HUES6 (cell line): Measurements from ENCODE around the gene ZNF563.
"Not testable (repeated sequence)": the region's sequence is repeated elsewhere in the genome, so short reads cannot be mapped to it uniquely, and the experiment has no call there.

Source experiments
- H3K27ac ChIP-seq: 2 replicates; pipeline ENCODE4 v1.7.0; 2013; ENCODE audit warnings: low read depth, mild to moderate bottlenecking, low read length, inconsistent platforms
- H3K27me3 ChIP-seq: 2 replicates; pipeline ENCODE4 v1.6.1; 2013; ENCODE audit warnings: low read length; ENCODE audit not compliant: control insufficient read depth, insufficient read depth
- H3K36me3 ChIP-seq: 2 replicates; pipeline ENCODE4 v1.6.1; 2013; ENCODE audit warnings: low read length; ENCODE audit not compliant: control insufficient read depth, insufficient read depth
- H3K4me1 ChIP-seq: 2 replicates; pipeline ENCODE4 v1.6.1; 2013; ENCODE audit warnings: low read length; ENCODE audit not compliant: control insufficient read depth, insufficient read depth
- H3K4me3 ChIP-seq: 2 replicates; pipeline ENCODE4 v1.5.1; 2013; ENCODE audit warnings: low read depth, low read length
- H3K9ac ChIP-seq: one replicate; pipeline ENCODE4 v1.6.1; 2013; ENCODE audit warnings: mild to moderate bottlenecking, low read length
- H3K9me3 ChIP-seq: 2 replicates; pipeline ENCODE4 v1.6.1; 2013; ENCODE audit warnings: low read depth, low read length; ENCODE audit not compliant: control insufficient read depth, insufficient read depth

Gene ZNF563

DNA sequence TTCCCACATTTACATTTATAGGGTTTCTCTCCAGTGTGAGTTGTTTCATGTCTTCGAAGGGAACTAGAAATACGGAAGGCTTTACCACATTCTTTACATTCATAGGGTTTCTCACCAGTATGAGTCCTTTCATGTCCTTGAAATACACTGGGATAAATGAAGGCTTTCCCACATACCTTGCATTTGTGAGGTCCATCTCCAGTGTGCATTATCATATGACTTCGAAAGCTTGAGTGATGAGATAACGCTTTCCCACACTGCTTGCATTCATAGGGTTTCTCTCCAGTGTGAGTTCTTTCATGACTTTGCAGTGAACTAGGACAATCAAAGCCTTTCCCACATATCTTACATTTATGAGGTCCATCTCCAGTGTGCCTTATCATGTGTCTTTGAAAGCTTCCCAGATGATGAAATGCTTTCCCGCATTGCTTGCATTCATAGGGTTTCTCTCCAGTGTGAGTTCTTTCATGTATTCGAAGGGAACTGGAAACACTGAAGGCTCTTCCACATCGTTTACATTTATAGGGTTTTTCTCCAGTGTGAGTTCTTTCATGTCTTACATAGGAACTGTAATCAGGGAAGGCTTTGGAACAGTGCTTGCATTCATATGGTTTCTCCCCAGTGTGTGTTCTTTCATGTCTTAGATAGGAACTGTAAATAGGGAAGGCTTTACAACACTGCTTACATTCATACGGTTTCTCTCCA lies 16.9 kb upstream of the ZNF563 start:
- H3K9ac ChIP-seq = no peak overlapping the region
- H3K4me3 ChIP-seq = no peak overlapping the region
- H3K36me3 ChIP-seq = peaks cover 15% of the 10 kb centered on the region; the same call in 1 of the 2 replicates
- H3K9me3 ChIP-seq = peaks cover 88% of the 10 kb centered on the region
- H3K27me3 ChIP-seq = no peaks in the 10 kb centered on the region
- H3K4me1 ChIP-seq = no peaks in the 10 kb centered on the region
- no peak overlapping the region for H3K27ac ChIP-seq

DNA sequence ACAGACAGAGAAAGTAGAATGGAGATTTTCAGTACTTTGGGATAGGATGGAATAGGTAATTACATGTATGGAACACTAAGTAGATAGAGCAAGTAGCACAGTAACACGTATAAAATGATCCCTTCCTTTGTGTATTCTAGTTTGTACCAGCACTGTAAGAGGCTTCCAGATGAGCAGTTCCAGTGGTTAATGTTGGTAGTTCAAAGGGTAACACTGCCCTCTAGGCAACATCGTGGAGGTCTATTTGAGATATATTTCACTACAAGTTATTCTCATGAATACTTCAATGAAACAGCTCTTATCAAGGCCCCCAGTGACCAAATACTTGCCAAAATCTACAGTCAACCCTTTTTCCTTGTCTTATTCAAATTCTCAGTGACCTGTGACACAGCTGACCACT lies 13.5 kb upstream of the ZNF563 start:
- Histone ChIP-seq H3K4me1 (no peaks in the 10 kb centered on the region), H3K9ac (no peak overlapping the region), H3K4me3 (no peak overlapping the region), H3K27ac (no peak overlapping the region), H3K36me3 (peaks cover 15% of the 10 kb centered on the region; the same call in 1 of the 2 replicates), H3K27me3 (no peaks in the 10 kb centered on the region), H3K9me3 (peaks cover 81% of the 10 kb centered on the region)

GRCh38 chr19:12345197-12345596 lies 11.8 kb upstream of the ZNF563 start:
- Histone ChIP-seq H3K9ac (no peak overlapping the region), H3K4me3 (no peak overlapping the region), H3K27ac (no peak overlapping the region), H3K4me1 (no peaks in the 10 kb centered on the region), H3K36me3 (peaks cover 7% of the 10 kb centered on the region; the same call in 1 of the 2 replicates), H3K9me3 (peaks cover 75% of the 10 kb centered on the region), H3K27me3 (no peaks in the 10 kb centered on the region)

- Histone ChIP-seq H3K9me3 (peaks cover 13% of the 10 kb centered on the region; the same call in 1 of the 2 replicates), H3K36me3 (no peaks in the 10 kb centered on the region), H3K4me1 (no peaks in the 10 kb centered on the region; the same call in 1 of the 2 replicates), H3K9ac (no peak overlapping the region), H3K4me3 (no peak overlapping the region), H3K27me3 (peaks cover 12% of the 10 kb centered on the region; the same call in 1 of the 2 replicates), H3K27ac (no peak overlapping the region)
These were observed 2.1 kb downstream of the ZNF563 start for GRCh38 chr19:12331211-12331941.

DNA sequence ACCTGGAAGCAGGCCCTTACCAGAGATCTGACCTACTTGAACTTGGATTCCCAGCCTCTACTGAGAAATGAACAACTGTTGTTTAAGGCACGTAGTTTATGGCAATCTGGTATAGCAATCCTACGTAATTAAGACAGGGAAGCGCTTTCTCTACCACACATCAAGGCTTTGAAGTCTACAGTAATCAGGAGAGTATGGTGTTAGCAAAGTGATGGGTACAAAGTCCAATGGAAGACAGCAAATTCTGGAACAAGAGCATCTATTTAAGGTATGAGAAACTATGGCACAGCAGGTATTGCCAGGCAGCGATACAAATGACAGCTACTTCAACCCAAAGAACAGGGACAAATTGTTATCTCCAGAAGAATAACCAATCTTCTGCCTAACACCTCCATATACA lies 3.1 kb downstream of the ZNF563 start:
- Histone ChIP-seq H3K27ac (no peak overlapping the region), H3K27me3 (peaks cover 12% of the 10 kb centered on the region; the same call in 1 of the 2 replicates), H3K4me3 (no peak overlapping the region), H3K36me3 (no peaks in the 10 kb centered on the region), H3K9ac (no peak overlapping the region), H3K4me1 (no peaks in the 10 kb centered on the region; the same call in 1 of the 2 replicates), H3K9me3 (peaks cover 17% of the 10 kb centered on the region; the same call in 1 of the 2 replicates)

- H3K9me3 ChIP-seq = peaks cover 39% of the 10 kb centered on the region
- H3K27me3 ChIP-seq = no peaks in the 10 kb centered on the region
- H3K27ac ChIP-seq = no peak overlapping the region
- H3K4me3 ChIP-seq = no peak overlapping the region
- peaks cover 3% of the 10 kb centered on the region for H3K36me3 ChIP-seq
- H3K9ac ChIP-seq = no peak overlapping the region
- H3K4me1 ChIP-seq = no peaks in the 10 kb centered on the region
These were observed 7.7 kb downstream of the ZNF563 start for GRCh38 chr19:12325690-12326089.

DNA sequence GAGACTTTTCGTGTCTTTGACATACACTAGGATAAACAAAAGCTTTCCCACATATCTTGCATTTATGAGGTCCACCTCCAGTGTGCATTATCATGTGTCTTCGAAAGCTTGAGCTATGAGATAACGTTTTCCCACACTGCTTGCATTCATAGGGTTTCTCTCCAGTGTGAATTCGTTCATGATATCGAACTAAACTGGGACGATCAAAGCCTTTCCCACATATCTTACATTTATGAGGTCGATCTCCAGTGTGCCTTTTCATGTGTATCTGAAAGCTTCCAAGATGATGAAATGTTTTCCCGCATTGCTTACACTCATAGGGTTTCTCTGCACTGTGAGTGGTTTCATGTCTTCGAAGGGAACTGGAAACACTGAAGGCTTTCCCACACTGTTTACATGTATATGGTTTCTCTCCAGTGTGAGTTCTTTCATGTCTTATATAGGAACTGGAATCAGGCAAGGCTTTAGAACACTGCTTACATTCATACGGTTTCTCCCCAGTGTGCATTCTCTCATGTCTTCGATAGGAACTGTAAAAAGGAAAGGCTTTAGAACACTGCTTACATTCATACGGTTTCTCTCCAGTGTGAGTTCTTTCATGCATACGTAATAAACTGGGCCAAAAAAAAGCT lies 14.5 kb downstream of the ZNF563 start:
- no peaks in the 10 kb centered on the region for H3K4me1 ChIP-seq
- no peak overlapping the region for H3K9ac ChIP-seq
- no peaks in the 10 kb centered on the region for H3K27me3 ChIP-seq
- H3K9me3 ChIP-seq = peaks cover 66% of the 10 kb centered on the region
- no peak overlapping the region for H3K27ac ChIP-seq
- H3K36me3 ChIP-seq = peaks cover 15% of the 10 kb centered on the region
- H3K4me3 ChIP-seq = no peak overlapping the region

- H3K4me3 ChIP-seq = no peak overlapping the region
- H3K36me3 ChIP-seq = peaks cover 12% of the 10 kb centered on the region; the same call in 1 of the 2 replicates
- H3K9me3 ChIP-seq = peaks cover 56% of the 10 kb centered on the region
- no peaks in the 10 kb centered on the region for H3K4me1 ChIP-seq
- H3K9ac ChIP-seq = no peak overlapping the region
- H3K27me3 ChIP-seq = no peaks in the 10 kb centered on the region
- no peak overlapping the region for H3K27ac ChIP-seq
These were observed 18.9 kb downstream of the ZNF563 start for GRCh38 chr19:12314553-12314952.

DNA sequence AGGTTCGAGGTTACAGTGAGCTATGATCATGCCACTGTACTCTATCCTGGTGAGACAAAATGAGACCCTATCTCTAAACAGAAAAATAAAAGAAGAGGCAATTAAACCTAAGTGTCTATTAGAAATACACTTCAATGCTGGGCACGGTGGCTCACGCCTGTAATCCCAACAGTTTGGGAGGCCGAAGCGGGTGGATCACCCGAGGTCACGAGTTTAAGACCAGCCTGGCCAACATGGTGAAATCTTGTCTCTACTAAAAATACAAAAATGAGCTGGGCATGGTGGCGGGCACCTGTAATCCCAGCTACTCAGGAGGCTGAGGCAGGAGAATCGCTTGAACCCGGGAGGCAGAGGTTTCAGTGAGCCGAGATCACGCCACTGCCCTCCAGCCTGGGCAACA lies 24.5 kb downstream of the ZNF563 start:
- H3K9ac ChIP-seq, H3K4me3 ChIP-seq, H3K36me3 ChIP-seq, H3K27ac ChIP-seq, H3K27me3 ChIP-seq, H3K4me1 ChIP-seq: not testable (repeated sequence)
- peaks cover 47% of the 10 kb centered on the region for H3K9me3 ChIP-seq

DNA sequence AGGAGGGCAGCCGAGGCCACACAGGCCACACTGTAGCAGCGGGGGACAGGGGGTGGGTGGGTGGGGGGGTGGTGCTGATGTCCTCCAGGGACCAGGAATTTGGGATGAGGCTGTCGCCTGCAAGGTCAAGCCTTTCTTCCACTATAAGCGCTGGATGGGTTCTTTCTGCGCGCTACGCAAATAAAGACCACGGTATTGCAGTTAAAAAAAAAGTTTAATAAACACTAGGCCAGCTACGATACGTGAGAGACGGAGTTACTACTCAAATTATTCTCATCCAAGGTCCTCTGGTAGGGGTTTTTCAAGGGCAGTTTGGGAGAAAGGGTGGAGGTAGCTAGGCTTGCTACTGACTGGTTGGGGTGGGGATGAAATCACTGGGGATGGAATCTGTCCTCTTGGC lies 38.2 kb downstream of the ZNF563 start:
- H3K27me3 ChIP-seq = no peaks in the 10 kb centered on the region
- peaks cover 19% of the 10 kb centered on the region; the same call in 1 of the 2 replicates for H3K9me3 ChIP-seq
- H3K27ac ChIP-seq = no peak overlapping the region
- no peak overlapping the region for H3K9ac ChIP-seq
- H3K36me3 ChIP-seq = no peaks in the 10 kb centered on the region
- H3K4me1 ChIP-seq = no peaks in the 10 kb centered on the region
- H3K4me3 ChIP-seq = peak overlapping the region; percentile 83
